Keratinocyte (primary cell): ENCODE results near the gene PLCG2.

Experiments used
- CTCF ChIP-seq, 3 experiments: IDR thresholded peaks in 1 of 3; conservative IDR thresholded peaks in 1 of 3; optimal IDR thresholded peaks in 1 of 3; 2 replicates in 2 of 3; 3 replicates in 1 of 3; pipeline versions ENCODE3 to v1.5.1; 2011; ENCODE audit warnings: low read length in 3 of 3, mild to moderate bottlenecking in 3 of 3, moderate library complexity in 2 of 3, control low read depth in 1 of 3, inconsistent platforms in 1 of 3; ENCODE audit not compliant: insufficient read depth in 2 of 3; ENCODE audit errors: extremely low read depth in 1 of 3
- EZH2 ChIP-seq: IDR thresholded peaks from one replicate; pipeline ENCODE4 v1.6.1; 2012; ENCODE audit warnings: inconsistent platforms, mild to moderate bottlenecking, low read length, moderate library complexity

GRCh38 chr16:81795193-81795592, 16.1 kb downstream of the PLCG2 start:
- TF ChIP-seq EZH2 = no peak
- no peak for TF ChIP-seq CTCF (optimal IDR thresholded peaks at IDR 0.05 in 1 of 3, IDR thresholded peaks at IDR 0.05 in 1 of 3, conservative IDR thresholded peaks at IDR 0.05 in 1 of 3; ENCODE audit: extremely low read depth in 1 of 3, insufficient read depth in 2 of 3, low read length in 3 of 3)
